Activated T-cell treated with anti-CD3 and anti-CD28 coated beads, Interleukin-2, amount 50 U/mL, for 24 hours (primary cell): ENCODE results near the gene CDADC1.

Experiments
- DNase-seq: peaks from one replicate; pipeline ENCODE4 v3.0.0-alpha.2; 2020
- H3K27ac Mint-ChIP-seq: 2 replicates; pipeline ENCODE4 v1.8.0; 2020; ENCODE audit warnings: mild to moderate bottlenecking, mixed read lengths
- H3K27me3 Mint-ChIP-seq: 2 replicates; pipeline ENCODE4 v1.8.0; 2020; ENCODE audit warnings: mixed read lengths
- H3K36me3 Mint-ChIP-seq: 2 replicates; pipeline ENCODE4 v1.8.0; 2020; ENCODE audit warnings: low read depth, mixed read lengths
- H3K4me1 Mint-ChIP-seq: 2 replicates; pipeline ENCODE4 v1.8.0; 2020; ENCODE audit warnings: low read depth, mixed read lengths
- H3K4me3 Mint-ChIP-seq: 2 replicates; pipeline ENCODE4 v1.8.0; 2020; ENCODE audit warnings: mild to moderate bottlenecking, moderate library complexity, mixed read lengths
- H3K9me3 Mint-ChIP-seq: 2 replicates; pipeline ENCODE4 v1.8.0; 2020; ENCODE audit warnings: mixed read lengths

Gene CDADC1

DNA sequence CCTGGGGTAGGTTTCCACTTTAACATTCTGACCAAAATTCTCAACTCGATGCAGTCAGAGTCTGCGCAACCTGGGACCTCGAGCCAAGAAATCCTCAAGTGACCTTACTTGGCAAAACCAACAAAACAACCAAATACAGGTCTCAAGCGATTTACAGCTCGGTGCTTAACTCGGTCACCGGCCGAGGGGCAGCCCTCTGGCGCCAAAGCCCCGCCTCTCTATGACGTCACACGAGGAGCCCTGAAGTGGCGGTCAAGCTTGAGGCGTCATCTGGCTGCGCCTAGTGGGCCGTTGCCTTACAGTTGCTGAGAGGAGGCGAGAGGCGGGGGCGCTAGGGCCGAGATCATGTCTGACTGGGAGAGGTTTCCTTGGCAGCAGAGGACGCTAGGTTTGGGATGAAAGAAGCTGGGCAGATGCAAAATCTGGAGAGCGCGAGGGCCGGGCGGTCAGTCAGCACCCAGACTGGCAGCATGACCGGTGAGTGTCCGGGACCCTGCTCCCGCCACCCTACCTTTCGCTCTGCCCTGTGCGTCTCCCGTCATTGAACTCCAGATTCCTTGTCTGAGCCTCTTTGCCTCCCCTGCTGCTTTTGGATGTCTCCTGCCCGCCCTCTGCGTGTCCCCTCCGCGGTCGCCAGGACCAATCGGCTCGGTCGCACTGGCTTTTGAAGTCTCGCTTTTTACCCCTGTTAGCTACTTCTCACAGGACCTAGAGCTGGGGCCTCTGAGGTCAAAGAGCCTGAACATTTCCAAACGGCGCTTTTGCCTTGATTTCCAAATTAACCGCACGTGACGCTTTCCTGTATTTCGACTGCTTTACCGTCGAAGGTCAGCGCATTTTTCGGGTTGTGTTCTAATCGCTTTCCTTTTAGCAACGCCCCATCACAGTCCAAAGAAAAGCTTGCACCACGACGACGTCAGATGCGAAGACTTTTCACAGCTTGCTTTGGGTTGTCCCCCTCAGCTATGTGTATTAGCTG lies at the start of gene CDADC1:
TSS of gene CDADC1 (plus strand) at position 283 of the 979 bp plus-strand sequence. CDS start at position 396, 113 bp downstream.
- peak; percentile 94 for DNase-seq
- Mint-ChIP-seq H3K27ac (peak within 1 kb of the TSS; percentile 96), H3K9me3 (no peaks in the 10 kb centered on the region), H3K4me3 (peak within 1 kb of the TSS; percentile 95), H3K36me3 (peaks cover 45% of the 10 kb centered on the region), H3K4me1 (peaks cover 39% of the 10 kb centered on the region), H3K27me3 (no peaks in the 10 kb centered on the region)

DNA sequence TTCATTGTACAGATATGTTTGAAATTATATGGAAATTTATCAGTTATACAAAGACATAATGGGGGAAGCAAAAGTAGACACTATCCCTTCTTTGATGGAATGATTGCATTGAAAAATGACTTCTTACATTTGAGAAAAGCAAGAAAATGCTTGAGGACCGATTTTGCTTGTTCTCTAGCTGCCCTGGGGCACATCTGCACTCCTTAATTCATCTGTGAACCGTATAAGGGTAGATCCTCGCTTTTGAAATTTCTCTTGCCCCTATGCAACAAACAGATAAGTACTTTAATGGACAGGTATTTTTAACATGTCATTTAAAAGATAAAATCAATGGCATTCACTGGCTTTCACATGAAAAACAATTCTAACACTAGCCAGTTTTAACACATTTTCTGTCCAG lies 41.1 kb upstream of the CDADC1 start:
- Mint-ChIP-seq H3K27me3 (no peaks in the 10 kb centered on the region), H3K4me1 (no peaks in the 10 kb centered on the region), H3K4me3 (no peak overlapping the region), H3K27ac (no peak overlapping the region), H3K36me3 (peaks cover 86% of the 10 kb centered on the region), H3K9me3 (no peaks in the 10 kb centered on the region)
- DNase-seq, result no peak

DNA sequence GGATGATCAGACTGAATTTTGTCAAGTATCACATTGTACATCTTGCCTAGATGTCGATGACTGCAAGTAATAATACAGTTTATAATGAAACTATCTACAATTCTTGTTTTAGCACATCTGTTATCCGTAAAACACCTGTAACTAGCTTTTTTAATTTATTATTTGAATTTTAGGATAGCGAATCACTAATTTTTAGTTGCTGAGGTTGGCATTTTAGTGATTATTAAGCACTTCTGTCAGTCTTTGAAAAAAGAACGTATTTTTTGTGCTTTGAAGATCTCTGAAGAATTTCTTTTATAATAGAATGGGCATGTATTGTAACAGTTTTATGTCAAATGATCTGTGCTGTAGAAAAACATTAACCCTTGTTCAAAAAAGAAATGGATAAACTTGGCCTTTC lies 39.1 kb upstream of the CDADC1 start:
- Mint-ChIP-seq H3K27ac (no peak overlapping the region), H3K36me3 (peaks cover 76% of the 10 kb centered on the region), H3K4me1 (no peaks in the 10 kb centered on the region), H3K4me3 (no peak overlapping the region), H3K27me3 (no peaks in the 10 kb centered on the region), H3K9me3 (no peaks in the 10 kb centered on the region)
- DNase-seq, result no peak

DNA sequence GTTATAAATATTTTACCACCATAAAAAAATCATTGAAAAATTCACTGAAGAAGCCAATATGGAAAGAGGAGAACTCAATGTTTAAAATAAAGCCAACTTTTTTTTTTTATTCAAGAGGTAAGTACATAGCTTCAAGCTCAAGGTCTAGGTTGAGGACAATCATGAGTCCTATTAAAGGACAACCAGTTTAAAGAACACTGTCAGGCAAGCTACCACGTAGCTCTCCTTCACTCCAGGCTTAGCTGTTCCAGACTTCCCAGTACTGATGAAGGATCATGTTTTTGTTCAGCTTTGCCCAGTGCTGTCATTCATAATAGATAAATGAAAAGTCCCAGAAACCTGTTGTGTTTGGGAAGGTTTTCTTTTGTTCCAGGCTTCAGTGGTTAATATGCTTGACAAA lies 37.6 kb upstream of the CDADC1 start:
- Mint-ChIP-seq H3K27me3 (no peaks in the 10 kb centered on the region), H3K36me3 (peaks cover 64% of the 10 kb centered on the region), H3K4me3 (no peak overlapping the region), H3K27ac (no peak overlapping the region), H3K9me3 (no peaks in the 10 kb centered on the region), H3K4me1 (peaks cover 10% of the 10 kb centered on the region)
- DNase-seq, result no peak

DNA sequence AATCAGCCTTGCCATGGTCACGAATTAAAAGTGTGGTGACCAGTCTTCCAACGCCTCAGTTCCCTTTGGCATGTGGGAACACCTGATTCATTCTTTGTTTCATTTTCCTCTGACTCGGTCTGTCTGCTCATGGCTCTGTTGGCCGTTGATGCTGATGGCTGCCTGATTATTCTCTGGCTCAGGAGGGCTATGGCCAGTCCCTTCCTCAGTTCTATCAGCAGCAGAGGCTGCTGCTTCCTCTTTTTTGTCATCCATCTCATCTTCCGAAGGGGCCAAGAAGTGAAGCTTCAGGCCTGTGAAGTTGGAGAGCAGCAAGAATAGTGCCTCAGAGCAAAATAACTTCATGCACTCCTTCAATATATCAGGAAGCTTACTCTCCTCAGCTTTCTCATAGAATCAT lies 37.1 kb upstream of the CDADC1 start:
- Mint-ChIP-seq H3K27ac (no peak overlapping the region), H3K36me3 (peaks cover 59% of the 10 kb centered on the region), H3K9me3 (no peaks in the 10 kb centered on the region), H3K4me1 (peaks cover 13% of the 10 kb centered on the region), H3K27me3 (no peaks in the 10 kb centered on the region), H3K4me3 (no peak overlapping the region)
- no peak for DNase-seq

DNA sequence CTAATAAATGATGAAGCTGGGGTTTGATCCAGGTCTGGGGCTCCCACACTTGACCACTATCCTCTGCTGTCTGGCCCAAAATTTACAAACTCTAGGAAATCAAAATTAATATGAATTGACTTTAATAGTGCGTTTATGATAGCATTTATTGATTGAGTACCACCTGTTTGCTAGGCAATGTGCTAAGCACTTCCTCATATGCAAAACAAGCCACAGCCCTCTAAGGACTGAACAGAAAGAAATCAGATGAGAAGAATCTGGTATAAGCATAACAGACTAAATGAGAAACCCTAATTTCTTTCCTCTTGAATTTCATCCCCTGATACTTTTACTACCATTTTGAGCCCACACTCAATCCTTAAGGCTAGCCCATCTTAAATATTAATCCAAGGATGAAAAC lies 34.2 kb upstream of the CDADC1 start:
- Mint-ChIP-seq H3K9me3 (no peaks in the 10 kb centered on the region), H3K27ac (no peak overlapping the region), H3K36me3 (peaks cover 33% of the 10 kb centered on the region), H3K4me3 (no peak overlapping the region), H3K27me3 (peaks cover 15% of the 10 kb centered on the region), H3K4me1 (peaks cover 13% of the 10 kb centered on the region)
- DNase-seq, result no peak

DNA sequence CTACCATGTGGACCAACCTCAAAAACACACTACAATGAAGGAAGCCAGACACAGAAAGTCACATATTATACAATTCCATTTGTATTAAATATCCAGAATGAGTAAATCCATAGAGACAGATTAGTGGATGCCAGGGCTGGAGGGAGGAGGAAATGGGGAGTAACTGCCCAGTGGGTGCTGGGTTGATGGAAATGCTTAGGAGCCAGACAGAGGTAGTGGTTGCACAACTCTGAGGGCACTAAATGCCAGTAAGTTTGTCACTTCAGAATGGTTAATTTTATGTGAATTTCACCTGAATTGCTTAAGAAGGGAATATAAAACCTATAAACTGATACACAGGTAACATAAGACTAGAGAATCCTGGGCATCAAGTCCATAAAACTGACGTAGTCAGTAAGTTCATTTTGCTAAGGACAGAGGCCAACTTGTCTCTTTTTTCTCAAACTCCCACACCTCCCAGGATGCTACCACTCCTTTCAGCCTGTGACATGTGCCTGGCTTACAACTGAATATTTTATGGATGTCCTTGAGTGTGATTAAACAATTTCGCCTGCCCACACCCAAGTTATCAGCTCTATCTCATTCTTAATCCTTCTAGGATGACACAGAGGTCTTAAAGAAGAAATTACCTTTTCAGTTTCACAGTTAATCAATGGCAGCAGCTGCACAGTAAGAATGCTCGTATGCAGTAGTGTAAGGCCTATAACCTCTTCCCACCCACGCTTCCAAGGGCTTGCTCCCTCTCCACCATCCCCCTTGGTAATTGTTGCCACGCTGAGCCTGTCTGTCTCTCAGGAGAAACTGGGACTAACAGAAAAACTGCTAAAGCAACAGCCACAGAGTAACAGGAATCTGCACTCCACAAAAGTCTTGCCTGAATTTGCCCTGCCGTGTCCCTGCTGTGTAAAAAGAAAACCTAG lies 33.5 kb upstream of the CDADC1 start:
- DNase-seq, result no peak
- H3K9me3 Mint-ChIP-seq, result no peaks in the 10 kb centered on the region
- H3K27me3 Mint-ChIP-seq, result peaks cover 22% of the 10 kb centered on the region
- peak overlapping the region; percentile 28 for H3K27ac Mint-ChIP-seq
- peaks cover 13% of the 10 kb centered on the region for H3K4me1 Mint-ChIP-seq
- H3K36me3 Mint-ChIP-seq, result peaks cover 28% of the 10 kb centered on the region
- H3K4me3 Mint-ChIP-seq, result no peak overlapping the region

DNA sequence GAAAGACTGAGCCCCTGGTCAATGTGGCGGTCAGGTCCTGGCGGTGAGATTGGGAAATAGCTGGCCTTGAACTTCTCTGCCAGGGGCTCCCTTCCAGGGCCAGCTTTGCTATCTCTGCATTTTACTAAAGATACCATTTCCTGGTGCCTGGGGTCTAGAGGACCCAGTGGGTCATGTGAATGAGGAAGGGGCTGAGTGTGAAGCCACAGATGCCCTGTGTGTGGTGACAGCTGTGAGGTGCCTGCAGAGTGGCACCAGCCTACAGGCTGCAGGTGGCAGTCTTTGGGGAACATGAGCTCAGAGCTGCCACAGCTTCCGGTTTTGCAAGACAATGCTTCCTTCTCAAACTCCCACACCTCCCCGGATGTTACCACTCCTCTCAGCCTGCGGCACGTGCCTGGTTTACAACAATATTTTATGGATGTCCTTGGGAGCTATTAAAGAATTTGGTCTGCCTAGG lies 32.8 kb upstream of the CDADC1 start:
- H3K27me3 Mint-ChIP-seq, result peaks cover 28% of the 10 kb centered on the region
- no peaks in the 10 kb centered on the region for H3K9me3 Mint-ChIP-seq
- H3K4me1 Mint-ChIP-seq, result peaks cover 16% of the 10 kb centered on the region
- H3K4me3 Mint-ChIP-seq, result no peak overlapping the region
- peak; percentile 52 for DNase-seq
- H3K27ac Mint-ChIP-seq, result peak overlapping the region; percentile 28
- peaks cover 23% of the 10 kb centered on the region for H3K36me3 Mint-ChIP-seq

DNA sequence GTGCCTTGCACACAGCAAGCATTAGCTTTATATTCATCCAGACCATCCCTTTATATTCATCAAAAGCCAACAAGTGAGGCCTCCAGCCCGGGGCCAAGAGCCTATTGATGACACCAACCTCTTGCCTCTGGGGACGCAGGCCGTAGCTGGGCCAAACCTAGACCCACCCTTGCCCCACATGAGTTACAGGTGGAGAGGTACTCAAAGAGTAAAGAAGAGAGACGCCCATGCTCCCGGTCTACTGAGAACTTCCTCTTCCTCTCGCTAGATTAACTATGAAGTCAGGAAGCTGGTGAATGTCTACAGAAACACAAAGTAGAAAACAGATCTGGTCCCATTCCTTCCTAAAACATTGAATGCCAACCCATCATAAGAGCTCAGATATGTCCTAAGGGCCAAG lies 31.4 kb upstream of the CDADC1 start:
- Mint-ChIP-seq H3K27me3 (peaks cover 36% of the 10 kb centered on the region), H3K36me3 (peaks cover 11% of the 10 kb centered on the region), H3K9me3 (no peaks in the 10 kb centered on the region), H3K4me3 (no peak overlapping the region), H3K27ac (no peak overlapping the region), H3K4me1 (peaks cover 20% of the 10 kb centered on the region)
- no peak for DNase-seq

DNA sequence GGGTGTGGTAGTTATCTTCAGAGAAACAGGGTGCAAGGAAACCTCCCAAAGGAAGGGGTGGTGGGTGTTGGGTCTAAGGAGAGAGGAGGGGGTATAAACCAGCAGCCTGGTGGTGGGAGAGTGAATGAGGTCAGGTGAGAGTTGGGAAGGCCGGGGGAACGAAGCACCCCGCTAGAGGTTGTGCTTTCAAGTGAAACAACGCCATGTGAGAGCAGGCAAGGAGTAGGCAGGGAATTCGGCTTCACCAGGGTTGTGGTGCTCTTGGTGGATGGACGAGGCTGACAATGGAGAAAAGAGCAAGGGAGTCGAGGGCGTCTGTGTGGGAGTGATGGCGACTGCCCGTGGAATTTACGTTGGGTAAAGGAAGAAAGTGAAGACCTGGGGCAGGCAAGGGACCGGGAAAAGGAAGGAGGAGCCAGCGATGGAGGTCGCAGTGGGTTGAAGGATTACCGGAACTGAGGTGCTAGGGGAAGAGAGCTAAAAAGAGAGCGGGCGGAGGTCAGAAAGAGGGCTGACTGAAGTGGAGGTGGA lies 29.7 kb upstream of the CDADC1 start:
- no peak overlapping the region for H3K4me3 Mint-ChIP-seq
- DNase-seq, result no peak
- H3K36me3 Mint-ChIP-seq, result peaks cover 2% of the 10 kb centered on the region
- H3K9me3 Mint-ChIP-seq, result no peaks in the 10 kb centered on the region
- H3K27me3 Mint-ChIP-seq, result peaks cover 53% of the 10 kb centered on the region
- peaks cover 21% of the 10 kb centered on the region for H3K4me1 Mint-ChIP-seq
- H3K27ac Mint-ChIP-seq, result no peak overlapping the region

DNA sequence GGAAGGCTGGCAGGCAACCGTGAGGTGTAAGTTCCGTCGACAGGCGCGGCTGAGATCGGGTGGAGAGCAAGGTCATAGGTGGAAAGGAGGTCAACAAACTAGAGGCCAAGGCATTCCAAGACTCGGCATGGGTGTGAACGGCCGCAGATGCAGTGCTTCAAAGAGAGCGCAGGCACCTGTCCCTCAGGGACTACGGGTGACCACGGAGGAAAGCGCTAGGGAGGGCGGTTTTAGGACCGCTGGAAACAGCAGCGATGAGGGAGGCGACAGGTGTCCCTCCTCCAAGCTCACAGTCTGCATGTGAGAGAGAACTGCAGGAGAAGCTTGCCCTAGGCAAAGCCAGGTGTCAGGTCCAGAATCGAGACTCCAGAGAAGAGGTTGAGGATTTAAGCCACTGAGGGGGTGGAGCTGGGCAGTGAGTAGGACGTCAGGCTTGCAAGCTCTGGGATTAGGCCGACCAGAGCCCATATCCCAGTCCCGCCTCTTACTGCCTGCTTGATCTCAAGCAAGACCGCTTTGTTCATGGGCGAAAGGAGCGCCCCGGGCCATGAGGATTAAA lies 29.2 kb upstream of the CDADC1 start:
- H3K36me3 Mint-ChIP-seq, result peaks cover 2% of the 10 kb centered on the region
- no peaks in the 10 kb centered on the region for H3K9me3 Mint-ChIP-seq
- peaks cover 59% of the 10 kb centered on the region for H3K27me3 Mint-ChIP-seq
- no peak for DNase-seq
- no peak overlapping the region for H3K4me3 Mint-ChIP-seq
- peaks cover 21% of the 10 kb centered on the region for H3K4me1 Mint-ChIP-seq
- H3K27ac Mint-ChIP-seq, result no peak overlapping the region

DNA sequence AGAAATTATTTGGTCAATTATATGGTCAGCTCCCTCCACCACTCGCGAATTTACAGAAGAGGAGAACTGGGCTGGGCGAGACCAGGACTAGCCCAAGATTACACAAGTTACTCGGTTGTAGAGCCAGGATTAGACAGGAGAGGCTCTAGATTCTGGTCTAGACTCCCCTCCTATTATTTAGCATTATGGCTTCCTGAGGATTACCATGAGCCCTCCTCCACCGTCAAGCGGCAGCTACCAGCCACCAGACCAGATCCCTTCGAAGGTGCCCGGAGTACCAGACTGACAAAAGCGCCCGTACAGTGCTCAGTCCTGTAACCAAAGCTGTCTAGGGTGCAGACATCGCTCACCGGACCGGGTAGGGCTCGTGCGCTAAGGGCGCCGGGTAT lies 28.1 kb upstream of the CDADC1 start:
- DNase-seq, result no peak
- no peak overlapping the region for H3K27ac Mint-ChIP-seq
- H3K36me3 Mint-ChIP-seq, result peaks cover 2% of the 10 kb centered on the region
- H3K27me3 Mint-ChIP-seq, result peaks cover 68% of the 10 kb centered on the region
- H3K9me3 Mint-ChIP-seq, result no peaks in the 10 kb centered on the region
- peaks cover 16% of the 10 kb centered on the region for H3K4me1 Mint-ChIP-seq
- H3K4me3 Mint-ChIP-seq, result peak overlapping the region; percentile 59

DNA sequence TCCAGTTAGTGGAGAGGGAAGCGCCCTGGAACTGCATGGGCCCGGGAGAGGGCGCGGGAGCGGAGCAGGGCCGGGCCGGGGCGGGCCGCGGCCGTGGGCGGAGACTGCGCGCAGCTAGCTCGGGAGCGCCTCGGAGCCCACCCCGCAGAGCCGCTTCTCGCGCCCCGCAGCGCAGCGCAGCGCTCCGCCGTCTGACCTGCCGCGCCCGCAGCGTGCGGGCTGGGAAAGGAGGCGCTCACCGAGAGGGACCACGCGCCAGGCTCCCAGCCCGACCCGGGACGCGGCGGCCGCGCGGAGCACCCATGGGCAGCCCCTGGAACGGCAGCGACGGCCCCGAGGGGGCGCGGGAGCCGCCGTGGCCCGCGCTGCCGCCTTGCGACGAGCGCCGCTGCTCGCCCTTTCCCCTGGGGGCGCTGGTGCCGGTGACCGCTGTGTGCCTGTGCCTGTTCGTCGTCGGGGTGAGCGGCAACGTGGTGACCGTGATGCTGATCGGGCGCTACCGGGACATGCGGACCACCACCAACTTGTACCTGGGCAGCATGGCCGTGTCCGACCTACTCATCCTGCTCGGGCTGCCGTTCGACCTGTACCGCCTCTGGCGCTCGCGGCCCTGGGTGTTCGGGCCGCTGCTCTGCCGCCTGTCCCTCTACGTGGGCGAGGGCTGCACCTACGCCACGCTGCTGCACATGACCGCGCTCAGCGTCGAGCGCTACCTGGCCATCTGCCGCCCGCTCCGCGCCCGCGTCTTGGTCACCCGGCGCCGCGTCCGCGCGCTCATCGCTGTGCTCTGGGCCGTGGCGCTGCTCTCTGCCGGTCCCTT lies 27.5 kb upstream of the CDADC1 start, which contains the start of gene MLNR:
TSS of gene MLNR (plus strand) at position 303 of the 820 bp plus-strand sequence. CDS start at position 303, 0 bp downstream.
- peak within 1 kb of the TSS; percentile 62 for H3K4me3 Mint-ChIP-seq
- H3K27ac Mint-ChIP-seq, result no peak within 1 kb of the TSS
- peaks cover 2% of the 10 kb centered on the region for H3K36me3 Mint-ChIP-seq
- peak; percentile 66 for DNase-seq
- peaks cover 74% of the 10 kb centered on the region for H3K27me3 Mint-ChIP-seq
- peaks cover 10% of the 10 kb centered on the region for H3K4me1 Mint-ChIP-seq
- H3K9me3 Mint-ChIP-seq, result no peaks in the 10 kb centered on the region
